ENCODE results near the gene MAGI2.

Gene MAGI2

GRCh38 chr7:79461660-79462059 lies 8.2 kb upstream of the MAGI2 start:
- H3K9ac ChIP-seq (ENCODE audit: low read depth, low read length), result no peak overlapping the region
- no peak for DNase-seq
- TF ChIP-seq EZH2 (IDR thresholded peaks at IDR 0.05; ENCODE audit: borderline replicate concordance, low read depth, low read length, severe bottlenecking) (no peak), CTCF (IDR thresholded peaks at IDR 0.05; ENCODE audit: borderline replicate concordance, extremely low read depth, low read length, poor library complexity, severe bottlenecking) (no peak)

GRCh38 chr7:79459381-79459780 lies 5.9 kb upstream of the MAGI2 start:
- no peaks in the 10 kb centered on the region for H3K4me1 ChIP-seq (ENCODE audit: insufficient read depth, low read length)
- no peak overlapping the region for H3K9ac ChIP-seq (ENCODE audit: low read depth, low read length)
- TF ChIP-seq CTCF (IDR thresholded peaks at IDR 0.05; ENCODE audit: borderline replicate concordance, extremely low read depth, low read length, poor library complexity, severe bottlenecking) (no peak), EZH2 (IDR thresholded peaks at IDR 0.05; ENCODE audit: borderline replicate concordance, low read depth, low read length, severe bottlenecking) (no peak)
- no peaks in the 10 kb centered on the region for H3K36me3 ChIP-seq (ENCODE audit: insufficient read depth, low read length)
- H3K27ac ChIP-seq (ENCODE audit: low read length), result no peak overlapping the region
- H4K20me1 ChIP-seq (ENCODE audit: insufficient read depth, low read length), result no peaks in the 10 kb centered on the region
- H3K4me3 ChIP-seq (ENCODE audit: low read depth in 1 of 2, low read length in 2 of 2), result no peak overlapping the region
- H3K9me3 ChIP-seq (ENCODE audit: insufficient read depth, low read length, severe bottlenecking), result no peaks in the 10 kb centered on the region
- no peak overlapping the region for H2AFZ ChIP-seq (ENCODE audit: low read depth, low read length)
- no peak for ATAC-seq (ENCODE audit: insufficient read depth, low read depth)
- H3K79me2 ChIP-seq (ENCODE audit: insufficient read depth, low read length), result no peaks in the 10 kb centered on the region
- DNase-seq, result no peak
- no peak overlapping the region for H3K4me2 ChIP-seq (ENCODE audit: insufficient read depth, low read length)
- no peaks in the 10 kb centered on the region for H3K27me3 ChIP-seq (ENCODE audit: insufficient read depth, low read length, poor library complexity)

More at GRCh38 chr7:79461660-79462059, 8.2 kb upstream of the MAGI2 start:
- Histone ChIP-seq H3K79me2 (ENCODE audit: insufficient read depth, low read length) (no peaks in the 10 kb centered on the region), H2AFZ (ENCODE audit: low read depth, low read length) (no peak overlapping the region), H3K27me3 (ENCODE audit: insufficient read depth, low read length, poor library complexity) (no peaks in the 10 kb centered on the region), H3K36me3 (ENCODE audit: insufficient read depth, low read length) (no peaks in the 10 kb centered on the region), H3K4me2 (ENCODE audit: insufficient read depth, low read length) (no peak overlapping the region), H3K4me3 (ENCODE audit: low read depth in 1 of 2, low read length in 2 of 2) (no peak overlapping the region), H3K9me3 (ENCODE audit: insufficient read depth, low read length, severe bottlenecking) (no peaks in the 10 kb centered on the region), H4K20me1 (ENCODE audit: insufficient read depth, low read length) (no peaks in the 10 kb centered on the region), H3K27ac (ENCODE audit: low read length) (no peak overlapping the region), H3K4me1 (ENCODE audit: insufficient read depth, low read length) (no peaks in the 10 kb centered on the region)
- no peak for ATAC-seq (ENCODE audit: insufficient read depth, low read depth)

- Histone ChIP-seq H3K4me1 (ENCODE audit: insufficient read depth, low read length) (no peaks in the 10 kb centered on the region), H3K27ac (ENCODE audit: low read length) (no peak overlapping the region), H3K36me3 (ENCODE audit: insufficient read depth, low read length) (no peaks in the 10 kb centered on the region), H3K4me2 (ENCODE audit: insufficient read depth, low read length) (no peak overlapping the region), H3K9ac (ENCODE audit: low read depth, low read length) (no peak overlapping the region), H3K79me2 (ENCODE audit: insufficient read depth, low read length) (no peaks in the 10 kb centered on the region), H3K4me3 (ENCODE audit: low read depth in 1 of 2, low read length in 2 of 2) (no peak overlapping the region), H3K9me3 (ENCODE audit: insufficient read depth, low read length, severe bottlenecking) (no peaks in the 10 kb centered on the region), H2AFZ (ENCODE audit: low read depth, low read length) (no peak overlapping the region), H3K27me3 (ENCODE audit: insufficient read depth, low read length, poor library complexity) (no peaks in the 10 kb centered on the region), H4K20me1 (ENCODE audit: insufficient read depth, low read length) (no peaks in the 10 kb centered on the region)
- DNase-seq (no peak), ATAC-seq (ENCODE audit: insufficient read depth, low read depth) (no peak)
- TF ChIP-seq CTCF (IDR thresholded peaks at IDR 0.05; ENCODE audit: borderline replicate concordance, extremely low read depth, low read length, poor library complexity, severe bottlenecking) (no peak), EZH2 (IDR thresholded peaks at IDR 0.05; ENCODE audit: borderline replicate concordance, low read depth, low read length, severe bottlenecking) (no peak)
Observed at GRCh38 chr7:79458796-79459195, 5.3 kb upstream of the MAGI2 start.

All from DND-41 (cell line).